Measurements from ENCODE around the gene TSPAN11.

DNA sequence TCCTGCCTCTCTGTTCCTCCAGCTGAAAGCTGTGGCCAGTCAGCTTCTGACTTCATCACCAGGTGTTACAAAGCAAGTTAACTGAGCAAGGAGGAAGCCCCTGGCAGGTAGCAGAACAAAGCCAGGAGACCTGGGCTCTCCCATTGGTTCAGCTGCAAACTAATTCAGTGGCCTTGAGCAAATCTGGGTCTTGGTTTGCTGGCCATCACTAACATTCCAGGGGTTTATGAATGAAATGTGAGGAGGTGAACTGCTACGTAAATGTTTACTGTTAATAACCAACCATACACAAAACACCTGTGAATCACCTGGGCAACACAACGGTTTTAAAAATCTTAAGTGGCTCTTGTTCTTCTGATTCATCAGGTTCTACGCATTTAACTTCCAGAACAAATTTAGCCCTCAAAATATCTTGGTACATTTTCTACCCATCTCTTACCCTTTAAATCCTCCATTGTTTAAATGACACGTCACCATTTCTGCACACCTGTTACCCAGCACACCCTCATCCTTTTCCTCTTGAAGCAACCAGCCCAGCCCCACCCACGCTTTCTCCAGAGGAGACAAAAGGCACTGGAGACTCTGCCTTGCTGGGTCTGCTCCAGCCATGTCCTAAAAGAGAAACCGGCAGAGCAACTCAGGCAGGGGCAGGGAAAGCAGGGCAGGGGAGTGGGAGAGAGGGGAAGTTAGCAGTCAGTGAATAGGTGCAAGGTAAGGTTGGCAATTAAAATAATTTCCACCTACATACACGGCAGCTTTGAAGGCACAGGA lies 49.3 kb upstream of the TSPAN11 start:
- TF ChIP-seq GABPA (IDR thresholded peaks at IDR 0.05; ENCODE audit: borderline replicate concordance, insufficient read depth, low read length) (no peak), KDM5A (IDR thresholded peaks at IDR 0.05; ENCODE audit: low read length) (no peak), SUZ12 (IDR thresholded peaks at IDR 0.05; ENCODE audit: low read length) (no peak), RNF2 (IDR thresholded peaks at IDR 0.05; ENCODE audit: borderline replicate concordance, low read depth, low read length, missing control alignments, poor library complexity, severe bottlenecking) (no peak), SP2 (IDR thresholded peaks at IDR 0.05; ENCODE audit: low read length) (no peak), KDM1A (IDR thresholded peaks at IDR 0.05; ENCODE audit: borderline replicate concordance, low read length) (no peak), TCF12 (IDR thresholded peaks at IDR 0.05; ENCODE audit: low read depth, low read length) (no peak), EZH2 (IDR thresholded peaks at IDR 0.05; ENCODE audit: low read depth, low read length, severe bottlenecking) (no peak), POLR2A (IDR thresholded peaks at IDR 0.05; ENCODE audit: control extremely low read depth in 1 of 2, low read depth in 2 of 2, low read length in 2 of 2) (no peak), POU5F1 (IDR thresholded peaks at IDR 0.05; ENCODE audit: low read depth, low read length) (no peak), CREB1 (IDR thresholded peaks at IDR 0.05) (no peak)
- TF ChIP-seq, protein P1, sequence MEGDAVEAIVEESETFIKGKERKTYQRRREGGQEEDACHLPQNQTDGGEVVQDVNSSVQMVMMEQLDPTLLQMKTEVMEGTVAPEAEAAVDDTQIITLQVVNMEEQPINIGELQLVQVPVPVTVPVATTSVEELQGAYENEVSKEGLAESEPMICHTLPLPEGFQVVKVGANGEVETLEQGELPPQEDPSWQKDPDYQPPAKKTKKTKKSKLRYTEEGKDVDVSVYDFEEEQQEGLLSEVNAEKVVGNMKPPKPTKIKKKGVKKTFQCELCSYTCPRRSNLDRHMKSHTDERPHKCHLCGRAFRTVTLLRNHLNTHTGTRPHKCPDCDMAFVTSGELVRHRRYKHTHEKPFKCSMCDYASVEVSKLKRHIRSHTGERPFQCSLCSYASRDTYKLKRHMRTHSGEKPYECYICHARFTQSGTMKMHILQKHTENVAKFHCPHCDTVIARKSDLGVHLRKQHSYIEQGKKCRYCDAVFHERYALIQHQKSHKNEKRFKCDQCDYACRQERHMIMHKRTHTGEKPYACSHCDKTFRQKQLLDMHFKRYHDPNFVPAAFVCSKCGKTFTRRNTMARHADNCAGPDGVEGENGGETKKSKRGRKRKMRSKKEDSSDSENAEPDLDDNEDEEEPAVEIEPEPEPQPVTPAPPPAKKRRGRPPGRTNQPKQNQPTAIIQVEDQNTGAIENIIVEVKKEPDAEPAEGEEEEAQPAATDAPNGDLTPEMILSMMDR (IDR thresholded peaks at IDR 0.05; ENCODE audit: control extremely low read depth in 1 of 3, insufficient read depth in 1 of 3, low read depth in 1 of 3, low read length in 3 of 3), result no peak

All from H1 (cell line).